Cardiac fibroblast (primary cell): Measurements from ENCODE around the gene CHAC2.
A peak's percentile ranks its signal among the peaks of the same experiment; 100 is the strongest.

Source experiments
- DNase-seq, 2 donors: peaks; one replicate each; pipeline versions ENCODE4 v3.0.0 to v3.0.0-alpha.2; 2010; ENCODE audit warnings: low read depth in 2 of 2
- H3K4me3 ChIP-seq, 2 donors: replicated peaks in 1 of 2; 1 replicate in 1 of 2; 2 replicates in 1 of 2; pipeline ENCODE4 v1.5.1; 2011; ENCODE audit warnings: low read depth in 2 of 2, low read length in 2 of 2, mild to moderate bottlenecking in 2 of 2, moderate library complexity in 1 of 2
- TF ChIP-seq, protein P1 (sequence below): IDR thresholded peaks from one replicate; pipeline ENCODE4 v1.5.1; 2011; ENCODE audit warnings: low read depth, mild to moderate bottlenecking, low read length, inconsistent platforms

The CHAC2 gene

DNA sequence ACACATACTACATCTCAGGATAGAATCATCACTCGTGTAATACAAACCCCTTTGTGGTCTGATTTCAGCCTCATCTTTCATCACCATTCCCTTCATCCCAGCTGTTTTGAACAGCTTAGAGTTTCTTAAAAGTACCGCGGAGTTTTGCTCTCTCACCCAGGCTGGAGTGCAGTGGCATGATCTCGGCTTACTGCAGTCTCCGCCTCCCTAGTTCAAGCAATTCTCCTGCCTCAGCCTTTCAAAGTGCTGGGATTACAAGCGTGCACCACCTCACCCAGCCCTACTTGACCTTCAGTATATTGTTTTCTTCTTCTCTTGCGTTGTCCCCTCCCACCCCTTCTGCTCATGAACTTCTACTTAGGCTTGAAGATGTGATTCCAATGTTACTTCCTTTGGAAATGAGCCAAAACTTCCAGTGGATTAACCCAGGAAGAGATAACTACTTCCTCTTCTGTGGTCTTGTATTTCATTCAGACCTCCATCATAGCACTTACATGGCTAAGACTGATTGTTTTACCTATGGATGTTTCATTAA lies 35.1 kb downstream of the CHAC2 start:
- DNase-seq, result peak; percentile 18 to 51
- TF ChIP-seq, protein P1, sequence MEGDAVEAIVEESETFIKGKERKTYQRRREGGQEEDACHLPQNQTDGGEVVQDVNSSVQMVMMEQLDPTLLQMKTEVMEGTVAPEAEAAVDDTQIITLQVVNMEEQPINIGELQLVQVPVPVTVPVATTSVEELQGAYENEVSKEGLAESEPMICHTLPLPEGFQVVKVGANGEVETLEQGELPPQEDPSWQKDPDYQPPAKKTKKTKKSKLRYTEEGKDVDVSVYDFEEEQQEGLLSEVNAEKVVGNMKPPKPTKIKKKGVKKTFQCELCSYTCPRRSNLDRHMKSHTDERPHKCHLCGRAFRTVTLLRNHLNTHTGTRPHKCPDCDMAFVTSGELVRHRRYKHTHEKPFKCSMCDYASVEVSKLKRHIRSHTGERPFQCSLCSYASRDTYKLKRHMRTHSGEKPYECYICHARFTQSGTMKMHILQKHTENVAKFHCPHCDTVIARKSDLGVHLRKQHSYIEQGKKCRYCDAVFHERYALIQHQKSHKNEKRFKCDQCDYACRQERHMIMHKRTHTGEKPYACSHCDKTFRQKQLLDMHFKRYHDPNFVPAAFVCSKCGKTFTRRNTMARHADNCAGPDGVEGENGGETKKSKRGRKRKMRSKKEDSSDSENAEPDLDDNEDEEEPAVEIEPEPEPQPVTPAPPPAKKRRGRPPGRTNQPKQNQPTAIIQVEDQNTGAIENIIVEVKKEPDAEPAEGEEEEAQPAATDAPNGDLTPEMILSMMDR, result no peak
- H3K4me3 ChIP-seq, result no peak overlapping the region

DNA sequence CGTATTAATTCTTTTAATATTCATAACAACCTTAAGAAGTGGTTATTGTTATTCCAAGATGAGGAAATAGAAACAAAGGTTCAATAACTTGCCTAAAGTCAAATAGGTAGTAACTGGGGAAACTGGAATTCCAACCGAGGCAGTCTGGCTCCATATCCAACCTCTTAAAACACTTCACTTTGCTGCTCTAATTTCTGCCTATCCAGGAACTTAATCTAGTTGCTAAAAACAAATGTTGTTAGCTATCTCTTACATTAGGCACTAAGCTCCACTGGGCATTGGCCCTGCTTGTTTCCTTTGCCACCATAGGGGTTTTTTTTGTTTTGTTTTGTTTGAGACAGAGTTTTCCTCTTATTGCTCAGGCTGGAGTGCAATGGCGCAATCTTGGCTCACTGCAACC lies 44.0 kb downstream of the CHAC2 start:
- DNase-seq, result no peak
- H3K4me3 ChIP-seq, result no peak overlapping the region
- TF ChIP-seq, protein P1, result no peak

DNA sequence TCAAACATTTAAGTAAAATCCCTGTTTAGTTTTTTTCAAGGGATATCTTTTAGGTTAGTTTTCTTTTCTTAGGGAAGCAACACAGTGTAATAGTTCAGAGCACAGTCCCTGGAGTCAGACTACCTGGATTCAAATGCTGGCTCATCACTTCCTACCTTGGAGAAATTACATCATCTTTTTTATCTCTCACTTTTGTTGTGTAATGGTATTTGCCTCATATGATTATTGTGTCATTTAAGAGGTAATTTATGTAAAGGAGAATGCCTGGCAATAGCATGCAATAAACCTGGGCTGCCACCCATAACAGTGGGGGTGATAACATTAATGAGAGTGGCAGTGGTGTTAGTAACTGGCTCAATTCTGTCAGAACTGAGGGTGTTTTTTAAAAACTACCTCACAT lies 45.5 kb downstream of the CHAC2 start:
- TF ChIP-seq, protein P1, result no peak
- DNase-seq, result no peak

DNA sequence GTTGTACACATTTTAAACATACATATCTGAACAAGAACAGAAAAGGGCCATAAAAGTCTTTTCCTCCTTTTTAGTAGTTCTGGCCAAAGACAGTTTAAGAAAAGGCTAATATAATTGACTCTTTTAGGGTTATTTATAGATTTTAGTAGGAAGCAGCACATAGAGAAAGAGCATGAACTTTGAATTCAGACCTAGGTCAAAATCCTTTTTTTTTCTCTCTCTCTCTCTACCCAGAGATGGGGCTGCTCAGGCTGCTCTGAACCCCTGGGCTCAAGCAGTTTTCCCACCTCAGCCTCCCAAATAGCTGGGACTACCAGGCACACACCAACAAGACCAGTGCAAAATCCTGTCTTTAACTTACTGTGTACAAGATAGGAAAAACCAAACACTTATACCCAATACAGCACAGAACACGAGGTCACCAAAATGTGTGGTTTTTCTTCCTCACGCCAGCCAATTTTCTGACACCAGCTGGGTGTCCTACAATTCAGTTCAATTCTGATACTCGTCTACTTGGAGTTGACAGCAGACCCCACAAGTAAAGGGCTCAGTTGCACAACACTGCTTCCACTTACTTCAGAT lies 51.3 kb downstream of the CHAC2 start:
- no peak overlapping the region for H3K4me3 ChIP-seq
- DNase-seq, result no peak
- TF ChIP-seq, protein P1, result no peak

More for the DNA sequence above, 45.5 kb downstream of the CHAC2 start:
- H3K4me3 ChIP-seq, result no peak overlapping the region

DNA sequence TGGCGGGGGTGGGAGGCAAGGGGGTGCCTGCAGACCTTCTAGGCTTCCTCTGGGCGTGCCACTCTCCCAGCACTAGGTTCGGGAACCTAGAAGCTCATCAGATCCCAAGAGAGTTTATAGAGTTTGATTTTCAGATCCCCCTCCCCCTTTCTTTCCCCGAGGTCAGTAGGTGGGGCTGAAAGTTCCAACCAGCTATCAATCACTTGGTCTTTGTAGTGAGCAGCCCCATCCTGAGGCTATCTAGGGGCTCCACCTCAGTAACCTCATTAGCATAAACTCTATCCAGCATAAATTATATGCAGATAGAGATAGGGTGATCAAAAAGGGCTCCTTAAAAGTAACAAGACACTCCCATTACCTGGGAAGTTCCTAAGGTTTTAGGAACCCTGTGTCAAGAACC lies 52.0 kb downstream of the CHAC2 start:
- TF ChIP-seq, protein P1, result no peak
- H3K4me3 ChIP-seq, result no peak overlapping the region
- DNase-seq, result no peak

DNA sequence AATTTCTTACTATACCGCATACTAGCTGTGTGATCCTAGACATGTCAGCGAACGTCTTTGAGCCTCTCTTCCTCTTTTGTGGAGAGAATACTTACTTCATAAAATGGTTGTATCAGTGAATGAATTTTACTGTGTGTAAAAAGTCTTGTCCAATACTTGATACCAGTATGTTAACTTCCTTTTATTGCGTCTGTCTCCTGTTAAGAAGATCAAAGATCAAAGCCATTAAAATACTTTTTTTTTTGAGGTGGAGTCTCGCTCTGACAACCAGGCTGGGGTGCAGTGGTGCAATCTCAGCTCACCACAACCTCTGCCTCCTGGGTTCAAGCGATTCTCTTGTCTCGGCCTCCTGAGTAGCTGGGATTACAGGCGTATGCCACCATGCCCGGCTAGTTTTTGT lies 52.4 kb downstream of the CHAC2 start:
- no peak for DNase-seq
- no peak overlapping the region for H3K4me3 ChIP-seq
- TF ChIP-seq, protein P1, result no peak

DNA sequence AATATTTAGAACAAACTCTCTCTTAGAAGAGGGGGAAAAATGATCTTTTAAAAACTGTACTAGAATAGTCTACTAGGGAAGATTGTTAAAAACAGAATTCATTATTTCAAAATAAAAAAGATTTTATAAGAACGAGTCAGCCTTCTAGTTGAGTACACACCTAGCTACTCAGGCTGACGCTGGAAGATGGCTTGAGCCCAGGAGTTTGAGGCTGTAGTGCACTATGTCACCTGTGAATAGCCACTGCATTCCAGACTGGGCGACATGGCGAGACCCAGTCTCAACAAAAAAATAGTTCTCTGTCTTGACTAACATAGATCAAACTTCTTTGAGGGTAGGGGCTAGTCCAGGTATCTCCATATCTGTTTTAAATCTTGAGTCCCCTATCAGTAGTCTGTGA lies 53.1 kb downstream of the CHAC2 start:
- TF ChIP-seq, protein P1, result no peak
- no peak overlapping the region for H3K4me3 ChIP-seq
- DNase-seq, result peak in 1 of 2 donors; percentile 9
